Calu3 (cell line): ENCODE results near the gene TMOD2. TPM values are rescaled to one million over a fixed set of nuclear protein-coding genes. Genes with fewer than 3 reads are reported as not detected.

Experiments used
- BruUV-seq: library from RNA; stranded (reverse); fragments of 400-500 nt; replicated peaks from 2 replicates; lab custom pipeline; 2021; lab: Mats Ljungman, UMichigan
- CTCF ChIA-PET: fragments of 300-600 bp; sonication (Branson Sonifier 250); formaldehyde crosslinking; loops from one replicate; lab custom pipeline; 2022; ENCODE audit warnings: antibody characterized with exemption; lab: Charles Lee
- DNase-seq: peaks from one replicate; pipeline ENCODE4 v3.0.0; 2022
- H3K27ac Mint-ChIP-seq: one replicate; pipeline ENCODE4 v1.8.0; 2022; ENCODE audit warnings: mixed read lengths; ENCODE audit not compliant: unreplicated experiment
- H3K27me3 Mint-ChIP-seq: one replicate; pipeline ENCODE4 v1.8.0; 2022; ENCODE audit warnings: mixed read lengths; ENCODE audit not compliant: unreplicated experiment
- H3K36me3 Mint-ChIP-seq: one replicate; pipeline ENCODE4 v1.8.0; 2022; ENCODE audit warnings: mild to moderate bottlenecking, moderate library complexity, mixed read lengths; ENCODE audit not compliant: insufficient read depth, unreplicated experiment
- H3K4me1 Mint-ChIP-seq: one replicate; pipeline ENCODE4 v1.8.0; 2022; ENCODE audit warnings: mild to moderate bottlenecking, low read depth, mixed read lengths; ENCODE audit not compliant: unreplicated experiment
- H3K4me3 Mint-ChIP-seq: one replicate; pipeline ENCODE4 v1.8.0; 2022; ENCODE audit warnings: mild to moderate bottlenecking, low read depth, moderate library complexity, mixed read lengths; ENCODE audit not compliant: unreplicated experiment
- H3K9me3 Mint-ChIP-seq: one replicate; pipeline ENCODE4 v1.8.0; 2022; ENCODE audit warnings: low read depth, mixed read lengths; ENCODE audit not compliant: unreplicated experiment
- intact Hi-C: fragments of 100-400 bp; cut with micrococcal nuclease; formaldehyde crosslinking; loops from one replicate; pipeline ENCODE4 v1.10.0; 2022; ENCODE audit not compliant: unreplicated experiment
- total RNA-seq: library from RNA; stranded (reverse); gene quantifications from 2 replicates; pipeline ENCODE4 v1.2.3, GENCODE V29; 2022
- TF ChIP-seq, protein P1 (sequence below): fragments of 200-600 bp; IDR thresholded peaks from one replicate; pipeline ENCODE4 v1.8.0; 2022; ENCODE audit warnings: antibody characterized with exemption; ENCODE audit not compliant: unreplicated experiment

The TMOD2 gene
- total RNA-seq, 1 experiment from 2014 or later: 0.64 TPM

DNA sequence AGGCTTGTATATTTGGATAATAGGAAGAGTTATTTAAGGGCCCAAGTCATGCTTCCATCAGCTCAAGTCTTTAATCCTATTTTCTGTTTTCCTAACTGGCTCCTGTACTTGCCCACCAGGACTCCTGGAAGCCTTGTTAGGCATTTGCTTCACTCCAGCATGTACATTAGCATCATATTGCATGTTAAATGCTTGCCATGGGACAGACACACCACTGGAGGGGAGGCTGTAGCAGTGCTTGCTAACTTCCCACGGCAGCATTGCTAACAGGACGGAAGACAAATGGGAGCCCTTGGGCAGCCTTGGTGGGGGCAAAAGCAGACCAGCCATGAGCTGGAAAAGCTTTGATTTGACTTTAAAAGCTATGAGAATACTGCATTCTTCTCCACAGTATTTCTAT, 6.1 kb downstream of the TMOD2 start:
- Mint-ChIP-seq H3K4me3 (no peak overlapping the region), H3K36me3 (no peaks in the 10 kb centered on the region), H3K27me3 (peaks cover 81% of the 10 kb centered on the region), H3K4me1 (no peaks in the 10 kb centered on the region), H3K9me3 (no peaks in the 10 kb centered on the region), H3K27ac (no peak overlapping the region)
- BruUV-seq: no TSS peak
- CTCF ChIA-PET: interaction anchor here (0.5 to 0.7 kb wide), 2 partner anchors 11 to 72 kb away, joined by 4 to 5 read pairs; partner anchors contain the start of gene TMOD3
- intact Hi-C loops: no loop called here
- no peak for DNase-seq
- TF ChIP-seq, protein P1, sequence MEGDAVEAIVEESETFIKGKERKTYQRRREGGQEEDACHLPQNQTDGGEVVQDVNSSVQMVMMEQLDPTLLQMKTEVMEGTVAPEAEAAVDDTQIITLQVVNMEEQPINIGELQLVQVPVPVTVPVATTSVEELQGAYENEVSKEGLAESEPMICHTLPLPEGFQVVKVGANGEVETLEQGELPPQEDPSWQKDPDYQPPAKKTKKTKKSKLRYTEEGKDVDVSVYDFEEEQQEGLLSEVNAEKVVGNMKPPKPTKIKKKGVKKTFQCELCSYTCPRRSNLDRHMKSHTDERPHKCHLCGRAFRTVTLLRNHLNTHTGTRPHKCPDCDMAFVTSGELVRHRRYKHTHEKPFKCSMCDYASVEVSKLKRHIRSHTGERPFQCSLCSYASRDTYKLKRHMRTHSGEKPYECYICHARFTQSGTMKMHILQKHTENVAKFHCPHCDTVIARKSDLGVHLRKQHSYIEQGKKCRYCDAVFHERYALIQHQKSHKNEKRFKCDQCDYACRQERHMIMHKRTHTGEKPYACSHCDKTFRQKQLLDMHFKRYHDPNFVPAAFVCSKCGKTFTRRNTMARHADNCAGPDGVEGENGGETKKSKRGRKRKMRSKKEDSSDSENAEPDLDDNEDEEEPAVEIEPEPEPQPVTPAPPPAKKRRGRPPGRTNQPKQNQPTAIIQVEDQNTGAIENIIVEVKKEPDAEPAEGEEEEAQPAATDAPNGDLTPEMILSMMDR: no peak

- TF ChIP-seq, protein P1: no peak
- peaks cover 69% of the 10 kb centered on the region for H3K27me3 Mint-ChIP-seq
- no peaks in the 10 kb centered on the region for H3K4me1 Mint-ChIP-seq
- H3K36me3 Mint-ChIP-seq: no peaks in the 10 kb centered on the region
- no peaks in the 10 kb centered on the region for H3K9me3 Mint-ChIP-seq
- H3K27ac Mint-ChIP-seq: no peak overlapping the region
- CTCF ChIA-PET: interaction anchor here (0.7 kb wide), 1 partner anchor 147 kb away, joined by 3 read pairs; no protein-coding TSS in a partner anchor
- DNase-seq: no peak
- intact Hi-C loops: no loop called here
- BruUV-seq: no TSS peak
- H3K4me3 Mint-ChIP-seq: no peak overlapping the region
Observed at GRCh38 chr15:51758645-51759044, 7.2 kb downstream of the TMOD2 start.

DNA sequence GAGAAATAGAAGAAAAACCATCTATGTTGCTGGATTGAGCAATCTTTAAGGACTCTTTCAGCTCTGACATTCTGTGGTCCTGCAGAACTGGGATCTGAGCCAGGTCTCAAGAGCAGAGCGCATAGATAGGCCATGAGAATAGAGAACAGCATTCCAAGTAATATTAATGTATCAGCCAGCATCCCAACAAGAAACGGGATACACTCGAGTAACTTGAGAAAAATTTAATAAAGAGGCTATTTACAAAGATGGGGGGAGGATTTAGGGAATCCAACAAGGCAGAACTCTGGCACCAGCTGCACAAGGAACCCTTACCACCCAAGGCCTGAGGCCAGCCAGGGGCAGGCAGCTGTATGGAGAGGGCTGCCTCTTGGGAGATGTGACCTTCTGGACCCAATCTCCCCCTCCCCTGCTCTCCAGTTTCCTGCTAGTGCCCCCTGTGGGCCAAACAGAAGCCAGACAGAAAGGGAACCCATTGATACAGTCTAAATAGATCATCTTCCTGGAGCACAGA, 8.2 kb downstream of the TMOD2 start:
- Mint-ChIP-seq H3K27ac (no peak overlapping the region), H3K9me3 (no peaks in the 10 kb centered on the region), H3K4me3 (no peak overlapping the region), H3K4me1 (no peaks in the 10 kb centered on the region), H3K27me3 (peaks cover 67% of the 10 kb centered on the region), H3K36me3 (no peaks in the 10 kb centered on the region)
- TF ChIP-seq, protein P1: no peak
- CTCF ChIA-PET: no interaction called here
- no TSS peak for BruUV-seq
- intact Hi-C loops: no loop called here
- no peak for DNase-seq

- CTCF ChIA-PET: no interaction called here
- H3K4me1 Mint-ChIP-seq: no peaks in the 10 kb centered on the region
- H3K27me3 Mint-ChIP-seq: peaks cover 67% of the 10 kb centered on the region
- no peaks in the 10 kb centered on the region for H3K36me3 Mint-ChIP-seq
- DNase-seq: no peak
- no TSS peak for BruUV-seq
- H3K27ac Mint-ChIP-seq: no peak overlapping the region
- H3K9me3 Mint-ChIP-seq: no peaks in the 10 kb centered on the region
- TF ChIP-seq, protein P1: no peak
- intact Hi-C loops: no loop called here
- H3K4me3 Mint-ChIP-seq: no peak overlapping the region
Observed at GRCh38 chr15:51760805-51761204, 9.4 kb downstream of the TMOD2 start.
